GM10266 (cell line): ENCODE measurements around the gene QRFP.

Experiments
- DNase-seq: peaks from one replicate; pipeline ENCODE4 v3.0.0; 2012; ENCODE audit errors: extremely low spot score
- TF ChIP-seq, protein P1 (sequence below): IDR thresholded peaks from 2 replicates; pipeline ENCODE4 v1.5.1; 2012; ENCODE audit warnings: mild to moderate bottlenecking, low read depth; ENCODE audit not compliant: control insufficient read depth, insufficient read depth; ENCODE audit errors: missing control alignments

QRFP gene

GRCh38 chr9:130860458-130861316, 35.9 kb downstream of the QRFP start:
- TF ChIP-seq, protein P1, sequence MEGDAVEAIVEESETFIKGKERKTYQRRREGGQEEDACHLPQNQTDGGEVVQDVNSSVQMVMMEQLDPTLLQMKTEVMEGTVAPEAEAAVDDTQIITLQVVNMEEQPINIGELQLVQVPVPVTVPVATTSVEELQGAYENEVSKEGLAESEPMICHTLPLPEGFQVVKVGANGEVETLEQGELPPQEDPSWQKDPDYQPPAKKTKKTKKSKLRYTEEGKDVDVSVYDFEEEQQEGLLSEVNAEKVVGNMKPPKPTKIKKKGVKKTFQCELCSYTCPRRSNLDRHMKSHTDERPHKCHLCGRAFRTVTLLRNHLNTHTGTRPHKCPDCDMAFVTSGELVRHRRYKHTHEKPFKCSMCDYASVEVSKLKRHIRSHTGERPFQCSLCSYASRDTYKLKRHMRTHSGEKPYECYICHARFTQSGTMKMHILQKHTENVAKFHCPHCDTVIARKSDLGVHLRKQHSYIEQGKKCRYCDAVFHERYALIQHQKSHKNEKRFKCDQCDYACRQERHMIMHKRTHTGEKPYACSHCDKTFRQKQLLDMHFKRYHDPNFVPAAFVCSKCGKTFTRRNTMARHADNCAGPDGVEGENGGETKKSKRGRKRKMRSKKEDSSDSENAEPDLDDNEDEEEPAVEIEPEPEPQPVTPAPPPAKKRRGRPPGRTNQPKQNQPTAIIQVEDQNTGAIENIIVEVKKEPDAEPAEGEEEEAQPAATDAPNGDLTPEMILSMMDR = no peak
- no peak for DNase-seq

GRCh38 chr9:130858739-130859705, 37.6 kb downstream of the QRFP start:
- TF ChIP-seq, protein P1 = no peak
- DNase-seq = no peak

- TF ChIP-seq, protein P1 = no peak
- no peak for DNase-seq
These were observed 38.5 kb downstream of the QRFP start for GRCh38 chr9:130857864-130858738.

GRCh38 chr9:130856474-130856873, 40.1 kb downstream of the QRFP start:
- no peak for DNase-seq
- TF ChIP-seq, protein P1 = no peak

- no peak for DNase-seq
- TF ChIP-seq, protein P1 = no peak
These were observed 41.8 kb downstream of the QRFP start for GRCh38 chr9:130854835-130855234.

DNA sequence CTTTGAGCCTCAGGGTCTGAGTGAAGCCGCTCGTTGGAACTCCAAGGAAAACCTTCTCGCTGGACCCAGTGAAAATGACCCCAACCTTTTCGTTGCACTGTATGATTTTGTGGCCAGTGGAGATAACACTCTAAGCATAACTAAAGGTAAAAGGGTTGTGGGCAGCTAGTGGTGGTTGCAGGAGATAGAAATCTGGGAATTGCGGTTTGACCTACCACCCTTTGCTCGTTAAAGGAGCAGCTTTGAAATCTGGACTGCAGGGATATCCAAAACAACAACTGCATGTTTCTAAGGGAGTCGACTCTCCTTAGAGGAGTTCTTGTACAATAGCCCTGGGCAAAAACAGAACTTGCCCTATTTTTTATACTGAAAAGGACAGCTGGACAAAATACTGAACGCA, 42.5 kb downstream of the QRFP start:
- DNase-seq = no peak
- TF ChIP-seq, protein P1 = no peak
